Heart right ventricle (tissue), 16 donors: Measurements from ENCODE around the gene UBE2J1. TPM values are rescaled to one million over a fixed set of nuclear protein-coding genes. Genes with fewer than 3 reads are reported as not detected.

Experiments used
- ATAC-seq, 8 donors: fragments of 200-7000 bp; cut with Tn5 transposase; one replicate each; pipeline ENCODE4 v1.9.1; 2020; ENCODE audit warnings: mild to moderate bottlenecking in 8 of 8, moderate library complexity in 8 of 8, moderate number of reproducible peaks in 1 of 8
- DNase-seq, 2 donors: peaks; one replicate each; pipeline ENCODE4 v3.0.0-alpha.2; 2020
- H3K27ac ChIP-seq, 10 donors: fragments of 200-600 bp; sonication (generic) in 2 of 10; one replicate each; pipeline versions ENCODE4 v1.5.0 to v1.8.0; 2020 to 2022; ENCODE audit warnings: mild to moderate bottlenecking in 3 of 10
- H3K27me3 ChIP-seq, 7 donors: fragments of 200-600 bp; one replicate each; pipeline ENCODE4 v1.8.0; 2021 to 2022; ENCODE audit warnings: mild to moderate bottlenecking in 2 of 7
- H3K36me3 ChIP-seq, 9 donors: fragments of 200-600 bp; sonication (generic) in 1 of 9; one replicate each; pipeline versions ENCODE4 v1.5.0 to v1.8.0; 2020 to 2022; ENCODE audit warnings: mild to moderate bottlenecking in 2 of 9
- H3K4me1 ChIP-seq, 9 donors: fragments of 200-600 bp; sonication (generic) in 1 of 9; one replicate each; pipeline versions ENCODE4 v1.5.0 to v1.8.0; 2020 to 2022; ENCODE audit warnings: mild to moderate bottlenecking in 4 of 9
- H3K4me3 ChIP-seq, 10 donors: fragments of 200-600 bp; sonication (generic) in 2 of 10; one replicate each; pipeline versions ENCODE4 v1.5.0 to v1.8.0; 2020 to 2022; ENCODE audit warnings: mild to moderate bottlenecking in 7 of 10, moderate library complexity in 2 of 10
- H3K9me3 ChIP-seq, 11 donors: fragments of 200-600 bp in 10 of 11; sonication (generic) in 2 of 11; one replicate each; pipeline versions ENCODE4 v1.5.0 to v1.8.0; 2013 to 2022; ENCODE audit warnings: mild to moderate bottlenecking in 2 of 11, control low read depth in 1 of 11, moderate library complexity in 1 of 11
- CTCF ChIP-seq, 9 donors: fragments of 200-600 bp; sonication (generic) in 2 of 9; IDR thresholded peaks; one replicate each; pipeline versions ENCODE4 v1.5.0 to v1.8.0; 2021 to 2022; ENCODE audit warnings: antibody characterized with exemption in 9 of 9, mild to moderate bottlenecking in 5 of 9, moderate library complexity in 1 of 9
- WGBS, 2 donors: extraction: QIAGEN DNeasy Blood & Tissue Kit; methylation state at CpG; one replicate each; pipeline ENCODE4 v1.1.7; 2013; ENCODE audit warnings: inconsistent platforms in 1 of 2; 5-methylcytosine and 5-hydroxymethylcytosine counted together
- intact Hi-C, 10 donors: fragments of 100-400 bp; cut with DNase I; formaldehyde crosslinking; loops; one replicate each; pipeline versions ENCODE4 v1.11.1 to v1.14.2; 2022
- polyA plus RNA-seq, 2 donors: library from polyadenylated mRNA; stranded (reverse); fragments of 200-250 nt; gene quantifications; one replicate each; pipeline ENCODE4 v1.2.3, GENCODE V29; 2013
- total RNA-seq, 10 donors: library from RNA; stranded (reverse); fragmentation: NEBNext Ultra II Directional in 3 of 10; extraction: Animal tissue kit (Norgen Biotek cat#: 25700) in 3 of 10; gene quantifications; one replicate each; pipeline versions ENCODE4 v1.2.1 to v1.2.4, GENCODE V29; 2021 to 2023
- donor health status: Arrhythmogenic right ventricular cardiomyopathy.
- donor health status: ischemic (EF 13 %, LVEDD 7.1; RV severe dilation, severe dysfunction).
- donor health status: healthy with polysubstance abuse.
- donor health status: DM: no; HTN: yes; CAD: no.
- donor health status: DM: no; HTN: no; CAD: no.
- donor health status: ischemic (EF 25% LVEDD 6.9; RV normal size, moderate dysfunction).
- donor health status: ischemic (EF 25% LVEDD 5.7; RV mildly dilated, moderate dysfunction).
- donor health status: healthy.
- donor health status: DM: yes; HTN: yes; CAD: no.
- donor health status: Ischemic cardiomyopathy.
- donor health status: ischemic (EF 35%, LVEDD 5.7; RV mildly dilated, moderate dysfunction).
- donor health status: nonischemic (EF 11% LVEDD 7.7; RV severe dilation, severe dysfunction).
- donor health status: DM: yes; HTN: yes; CAD: no.
- donor health status: PGD.
- donor health status: ischemic (EF 29% LVEDD 5.4; RV normal size, mild dysfunction).
- donor health status: nonischemic (EF 23%, LVEDD 6.1; RV moderate dilation, normal function).

UBE2J1 gene
- total and polyA plus RNA-seq, 12 donors = 9.9 to 23.9 (median 14.1) TPM

DNA sequence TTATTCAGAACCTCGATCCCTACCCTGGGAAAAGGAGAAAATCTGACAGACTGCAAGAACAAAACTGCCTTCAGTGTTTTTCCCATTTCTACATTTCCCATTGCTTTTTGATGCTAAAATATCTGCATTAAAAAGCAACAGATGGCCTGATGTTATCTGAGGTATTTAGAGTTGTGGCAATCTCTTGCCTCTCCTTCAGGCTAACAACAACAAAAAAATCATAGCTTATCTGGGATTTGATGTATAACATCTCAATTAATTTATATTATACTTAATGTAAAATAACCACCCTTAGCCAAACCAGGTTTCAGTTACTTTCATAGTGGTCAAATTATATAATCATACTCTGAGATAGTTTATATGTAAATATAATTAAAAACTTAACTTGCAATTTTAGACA, 21.6 kb downstream of the UBE2J1 start:
- intact Hi-C loops = no loop called here
- Histone ChIP-seq H3K36me3 (peaks cover 0 to 100% (median 38%) of the 10 kb centered on the region in 9 donors), H3K27me3 (no peaks in the 10 kb centered on the region), H3K27ac (no peak overlapping the region), H3K4me1 (peaks cover 0 to 9% (median 0%) of the 10 kb centered on the region in 9 donors), H3K4me3 (no peak overlapping the region), H3K9me3 (no peaks in the 10 kb centered on the region)
- no peak for DNase-seq
- ATAC-seq = no peak
- no peak for TF ChIP-seq CTCF (IDR thresholded peaks at IDR 0.05)
- WGBS, 2 donors = 97 to 98% methylated on average over 1 of the region's 1 CpG

DNA sequence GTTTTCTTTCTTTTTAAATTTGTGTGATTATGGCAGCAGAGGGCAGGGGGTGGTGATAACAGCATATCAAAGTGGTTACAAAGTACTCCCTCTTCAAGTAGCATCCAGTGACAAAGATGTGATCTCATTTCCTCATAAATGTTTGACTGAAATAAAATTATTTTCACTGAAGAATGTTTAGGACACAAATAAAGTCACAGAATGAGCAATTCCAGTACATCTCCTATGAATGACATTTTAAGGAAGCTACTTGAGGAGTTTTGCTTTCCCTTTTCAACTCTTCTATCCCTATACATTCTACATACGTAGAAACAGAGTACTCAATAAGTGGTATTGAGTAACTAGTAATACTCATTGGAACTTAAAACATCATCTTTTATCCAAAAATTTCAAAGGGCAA, 23.5 kb downstream of the UBE2J1 start:
- WGBS, 2 donors = 88 to 90% methylated on average over 1 of the region's 1 CpG
- intact Hi-C loops = no loop called here
- ATAC-seq (no peak), DNase-seq (no peak)
- Histone ChIP-seq H3K4me3 (no peak overlapping the region), H3K4me1 (peaks cover 0 to 11% (median 6%) of the 10 kb centered on the region in 9 donors), H3K9me3 (no peaks in the 10 kb centered on the region), H3K27me3 (no peaks in the 10 kb centered on the region), H3K27ac (no peak overlapping the region), H3K36me3 (peaks cover 0 to 94% (median 27%) of the 10 kb centered on the region in 9 donors)
- TF ChIP-seq CTCF (IDR thresholded peaks at IDR 0.05) = no peak

GRCh38 chr6:89324304-89324703, 28.2 kb downstream of the UBE2J1 start:
- Histone ChIP-seq H3K9me3 (peaks cover 0 to 10% (median 0%) of the 10 kb centered on the region in 11 donors), H3K4me3 (no peak overlapping the region), H3K27ac (peak overlapping the region in 5 of 10 donors; percentile 36 to 55 (median 37)), H3K27me3 (no peaks in the 10 kb centered on the region), H3K4me1 (peaks cover 0 to 42% (median 17%) of the 10 kb centered on the region in 9 donors), H3K36me3 (peaks cover 0 to 53% (median 17%) of the 10 kb centered on the region in 9 donors)
- no peak for TF ChIP-seq CTCF (IDR thresholded peaks at IDR 0.05)
- DNase-seq (no peak), ATAC-seq (no peak)
- 88 to 92% methylated on average over 3 of the region's 3 CpGs for WGBS, 2 donors
- intact Hi-C loops = no loop called here

DNA sequence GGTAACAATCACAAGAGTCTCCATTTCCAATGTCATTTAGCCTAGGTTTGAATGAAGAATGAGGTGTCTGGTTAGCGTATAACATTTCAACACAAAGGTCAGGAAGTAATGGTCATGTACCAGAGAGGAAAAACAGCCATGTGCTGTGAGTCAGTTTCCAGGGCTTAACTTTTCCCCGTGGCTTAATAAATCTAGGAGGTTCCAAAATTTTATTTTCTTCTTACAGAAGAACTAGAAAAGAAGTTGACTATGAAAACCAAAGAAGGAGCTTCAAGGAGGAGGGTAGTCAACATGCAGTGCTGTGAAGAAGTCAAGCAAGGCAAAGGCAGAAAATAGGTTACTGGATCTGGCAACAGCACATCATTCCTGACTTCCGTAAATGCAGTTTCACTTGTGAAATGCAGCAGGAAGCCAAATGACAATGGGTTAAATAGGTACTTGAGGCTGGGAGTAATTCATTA, 29.0 kb downstream of the UBE2J1 start:
- no peak for TF ChIP-seq CTCF (IDR thresholded peaks at IDR 0.05)

More for the DNA sequence above, 29.0 kb downstream of the UBE2J1 start:
- 39 to 43% methylated on average over 3 of the region's 3 CpGs for WGBS, 2 donors
- H3K4me3 ChIP-seq = no peak overlapping the region
- H3K4me1 ChIP-seq = peaks cover 0 to 42% (median 17%) of the 10 kb centered on the region in 9 donors
- ATAC-seq = peak in 7 of 8 donors; percentile 20 to 61 (median 51)
- H3K9me3 ChIP-seq = peaks cover 0 to 10% (median 0%) of the 10 kb centered on the region in 11 donors
- H3K27me3 ChIP-seq = no peaks in the 10 kb centered on the region
- no peak for DNase-seq
- intact Hi-C loops = no loop called here
- H3K27ac ChIP-seq = peak overlapping the region in 6 of 10 donors; percentile 9 to 55 (median 36)
- peaks cover 0 to 45% (median 17%) of the 10 kb centered on the region in 9 donors for H3K36me3 ChIP-seq
